Glutamatergic neuron (in vitro differentiated cells): ENCODE data around the gene PROSER2. TPM values are rescaled to one million over a fixed set of nuclear protein-coding genes. Genes with fewer than 3 reads are reported as not detected.

Experiments
- DNase-seq: peaks from one replicate; pipeline ENCODE4 v3.0.0; 2022
- H3K27ac Mint-ChIP-seq: one replicate; pipeline ENCODE4 v1.8.0; 2020; ENCODE audit warnings: mild to moderate bottlenecking, mixed read lengths, inconsistent platforms; ENCODE audit not compliant: unreplicated experiment
- H3K27me3 Mint-ChIP-seq: one replicate; pipeline ENCODE4 v1.8.0; 2020; ENCODE audit warnings: mild to moderate bottlenecking, moderate library complexity, mixed read lengths, inconsistent platforms; ENCODE audit not compliant: unreplicated experiment
- H3K36me3 Mint-ChIP-seq: one replicate; pipeline ENCODE4 v1.8.0; 2020; ENCODE audit warnings: mild to moderate bottlenecking, mixed read lengths, inconsistent platforms; ENCODE audit not compliant: unreplicated experiment
- H3K4me1 Mint-ChIP-seq: one replicate; pipeline ENCODE4 v1.8.0; 2020; ENCODE audit warnings: mild to moderate bottlenecking, low read depth, mixed read lengths, inconsistent platforms; ENCODE audit not compliant: unreplicated experiment
- H3K4me3 Mint-ChIP-seq: one replicate; pipeline ENCODE4 v1.8.0; 2020; ENCODE audit warnings: mild to moderate bottlenecking, mixed read lengths, inconsistent platforms; ENCODE audit not compliant: unreplicated experiment
- H3K9me3 Mint-ChIP-seq: one replicate; pipeline ENCODE4 v1.8.0; 2020; ENCODE audit warnings: mild to moderate bottlenecking, moderate library complexity, mixed read lengths, inconsistent platforms; ENCODE audit not compliant: unreplicated experiment
- CTCF ChIP-seq: fragments of 200-600 bp; sonication (generic); IDR thresholded peaks from one replicate; pipeline ENCODE4 v1.5.0; 2021; ENCODE audit not compliant: partially characterized antibody, unreplicated experiment
- total RNA-seq: library from RNA; stranded (reverse); fragmentation: NEBNext Ultra II Directional; extraction: Animal tissue kit (Norgen Biotek cat#: 25700); gene quantifications from one replicate; pipeline ENCODE4 v1.2.1, GENCODE V29; 2021; ENCODE audit not compliant: unreplicated experiment

Gene PROSER2
- total RNA-seq, 1 donor from 2014 or later = not detected

GRCh38 chr10:11899067-11899876 lies 76.1 kb downstream of the PROSER2 start:
- no peaks in the 10 kb centered on the region for H3K4me1 Mint-ChIP-seq
- H3K4me3 Mint-ChIP-seq = no peak overlapping the region
- H3K27me3 Mint-ChIP-seq = peaks cover 2% of the 10 kb centered on the region
- no peaks in the 10 kb centered on the region for H3K36me3 Mint-ChIP-seq
- H3K27ac Mint-ChIP-seq = no peak overlapping the region
- H3K9me3 Mint-ChIP-seq = no peaks in the 10 kb centered on the region
- TF ChIP-seq CTCF = no peak
- DNase-seq = no peak

GRCh38 chr10:11901036-11901301 lies 77.8 kb downstream of the PROSER2 start:
- Mint-ChIP-seq H3K36me3 (no peaks in the 10 kb centered on the region), H3K9me3 (no peaks in the 10 kb centered on the region)

GRCh38 chr10:11901454-11901832 lies 78.3 kb downstream of the PROSER2 start:
- Mint-ChIP-seq H3K27me3 (peaks cover 2% of the 10 kb centered on the region), H3K4me1 (no peaks in the 10 kb centered on the region), H3K9me3 (no peaks in the 10 kb centered on the region), H3K4me3 (no peak overlapping the region), H3K27ac (no peak overlapping the region), H3K36me3 (no peaks in the 10 kb centered on the region)
- no peak for TF ChIP-seq CTCF
- DNase-seq = no peak

More at GRCh38 chr10:11901036-11901301, 77.8 kb downstream of the PROSER2 start:
- Mint-ChIP-seq H3K4me3 (no peak overlapping the region), H3K4me1 (no peaks in the 10 kb centered on the region), H3K27ac (no peak overlapping the region), H3K27me3 (peaks cover 2% of the 10 kb centered on the region)
- DNase-seq = no peak
- TF ChIP-seq CTCF = no peak

GRCh38 chr10:11901833-11902475 lies 78.8 kb downstream of the PROSER2 start:
- H3K4me3 Mint-ChIP-seq = no peak overlapping the region
- peaks cover 2% of the 10 kb centered on the region for H3K27me3 Mint-ChIP-seq
- DNase-seq = no peak
- H3K36me3 Mint-ChIP-seq = no peaks in the 10 kb centered on the region
- H3K9me3 Mint-ChIP-seq = no peaks in the 10 kb centered on the region
- no peak for TF ChIP-seq CTCF
- H3K27ac Mint-ChIP-seq = no peak overlapping the region
- no peaks in the 10 kb centered on the region for H3K4me1 Mint-ChIP-seq

- Mint-ChIP-seq H3K4me3 (no peak overlapping the region), H3K27ac (no peak overlapping the region), H3K27me3 (peaks cover 2% of the 10 kb centered on the region), H3K4me1 (no peaks in the 10 kb centered on the region), H3K9me3 (no peaks in the 10 kb centered on the region), H3K36me3 (no peaks in the 10 kb centered on the region)
- DNase-seq = no peak
- TF ChIP-seq CTCF = no peak
Observed at GRCh38 chr10:11902646-11903045, 79.5 kb downstream of the PROSER2 start.
